Kidney (tissue), 14 donors: ENCODE results near the gene PHTF2. TPM values are rescaled to one million over a fixed set of nuclear protein-coding genes. Genes with fewer than 3 reads are reported as not detected.

ENCODE experiments used
- DNase-seq, 5 donors: peaks; one replicate each; pipeline ENCODE4 v3.0.0-alpha.2; 2013 to 2020
- FAIRE-seq: peaks from 2 replicates; lab custom pipeline; 2012; peaks lifted over from hg19 to GRCh38; lab: Jason Lieb, UNC
- H3K27ac ChIP-seq, 2 donors: one replicate each; pipeline ENCODE4 v1.7.0; 2013; ENCODE audit warnings: low read depth in 2 of 2, low read length in 2 of 2, inconsistent platforms in 1 of 2
- H3K27me3 ChIP-seq: one replicate; pipeline ENCODE4 v1.7.1; 2013; ENCODE audit warnings: low read length, inconsistent platforms; ENCODE audit not compliant: control insufficient read depth, insufficient read depth
- H3K36me3 ChIP-seq, 3 donors: one replicate each; pipeline versions ENCODE4 v1.7.0 to v1.7.1; 2013; ENCODE audit warnings: low read length in 3 of 3, control low read depth in 1 of 3, inconsistent platforms in 1 of 3; ENCODE audit not compliant: insufficient read depth in 3 of 3, control insufficient read depth in 2 of 3
- H3K4me1 ChIP-seq, 3 donors: one replicate each; pipeline versions ENCODE4 v1.7.0 to v1.7.1; 2013; ENCODE audit warnings: low read length in 3 of 3, inconsistent platforms in 1 of 3, low read depth in 1 of 3; ENCODE audit not compliant: control insufficient read depth in 2 of 3, insufficient read depth in 2 of 3
- H3K4me3 ChIP-seq, 3 donors: one replicate each; pipeline versions ENCODE4 v1.7.0 to v1.8.1; 2013; ENCODE audit warnings: low read length in 3 of 3, control low read depth in 1 of 3, inconsistent platforms in 1 of 3
- H3K9ac ChIP-seq, 3 donors: one replicate each; pipeline versions ENCODE4 v1.7.0 to v1.7.1; 2013; ENCODE audit warnings: low read length in 3 of 3, control low read depth in 1 of 3, inconsistent platforms in 1 of 3
- H3K9me3 ChIP-seq, 3 donors: one replicate each; pipeline versions ENCODE4 v1.7.0 to v1.7.1; 2013; ENCODE audit warnings: low read length in 3 of 3, control low read depth in 1 of 3, inconsistent platforms in 1 of 3; ENCODE audit not compliant: control insufficient read depth in 2 of 3, insufficient read depth in 1 of 3
- intact Hi-C: fragments of 100-400 bp; cut with DNase I; formaldehyde crosslinking; loops from one replicate; pipeline ENCODE4 v1.11.1; 2022
- polyA plus RNA-seq: library from polyadenylated mRNA; stranded (reverse); fragments of 350-450 nt; fragmentation: Illumina TruSeq; extraction: RNeasy Lipid Tissue Mini Kit (QIAGEN cat#74804); gene quantifications from one replicate; pipeline ENCODE4 v1.2.3, GENCODE V29; 2014; ENCODE audit warnings: low read depth, low replicate concordance; ENCODE audit not compliant: insufficient read depth
- total RNA-seq: library from RNA; stranded (reverse); fragmentation: NEBNext Ultra II Directional; extraction: Animal tissue kit (Norgen Biotek cat#: 25700); gene quantifications from one replicate; pipeline ENCODE4 v1.2.1, GENCODE V29; 2021
- TF ChIP-seq, protein P1 (sequence below): IDR thresholded peaks from 3 replicates; pipeline ENCODE4 v1.5.1; 2012; ENCODE audit warnings: mild to moderate bottlenecking, moderate library complexity, borderline replicate concordance; ENCODE audit not compliant: insufficient read depth; ENCODE audit errors: extremely low read depth
- donor health status: control.
- donor health status: control.
- donor health status: control.
- donor health status: control.
- donor health status: control.
- donor health status: DM: yes; HTN: yes; CAD: no.
- donor health status: Normal renal cell carcinoma (clear cell type).

PHTF2 gene
- total and polyA plus RNA-seq, 2 donors from 2014 or later: 6.0 to 13.8 TPM

DNA sequence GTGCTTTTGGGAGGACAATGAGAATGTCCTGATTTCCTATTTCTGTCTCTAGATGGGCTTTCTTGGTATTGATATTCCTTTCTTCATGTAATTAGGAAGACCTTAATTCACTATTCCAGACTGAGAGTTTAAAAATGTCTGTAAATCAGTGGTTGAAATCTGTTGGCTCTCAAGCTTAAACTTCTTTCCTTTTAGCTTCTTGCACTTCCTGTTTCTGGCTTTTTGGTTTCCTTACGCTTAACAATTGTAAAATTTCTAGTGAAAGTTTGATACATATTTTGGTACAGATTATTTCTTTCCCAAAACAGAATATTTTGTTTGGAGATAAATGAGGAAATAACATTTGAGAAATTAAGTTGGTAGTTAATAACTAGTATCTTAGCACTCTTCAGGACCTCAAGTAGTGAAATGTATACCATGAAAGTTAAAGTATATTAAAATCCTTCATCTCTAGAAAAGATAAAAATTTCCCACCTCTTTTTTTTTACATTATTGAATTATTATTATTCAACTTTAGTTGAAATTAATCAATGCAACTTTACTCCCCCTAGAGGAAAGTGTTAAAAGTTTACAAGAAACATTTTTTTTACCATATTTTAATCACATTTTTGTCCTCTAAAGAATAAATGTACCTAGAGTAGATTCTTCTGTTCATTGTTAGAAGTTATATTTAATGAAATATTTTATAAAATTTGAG lies 137.2 kb downstream of the PHTF2 start:
- intact Hi-C loops: no loop called here
- FAIRE-seq: peak; percentile 66
- DNase-seq: no peak

DNA sequence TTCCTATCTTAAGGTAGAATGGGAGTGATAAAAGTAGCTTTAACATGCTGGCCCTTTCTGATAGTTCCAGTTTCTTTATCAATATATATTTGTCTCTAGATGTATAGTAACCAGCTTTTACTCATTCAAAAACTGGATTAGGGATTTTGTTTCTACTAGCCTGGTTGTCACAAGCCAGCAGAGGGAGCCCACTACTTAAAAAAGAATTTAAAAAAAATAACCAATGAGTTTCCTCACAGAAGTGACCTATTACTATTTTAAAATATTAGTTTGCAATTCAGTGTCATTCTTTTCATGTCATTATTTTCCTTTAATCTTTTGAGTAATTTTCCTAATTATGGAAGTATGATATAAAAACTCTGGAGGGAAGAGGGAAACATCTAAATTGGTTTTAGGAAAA lies 142.1 kb downstream of the PHTF2 start:
- Histone ChIP-seq H3K27me3 (no peaks in the 10 kb centered on the region), H3K27ac (no peak overlapping the region), H3K9ac (no peak overlapping the region), H3K36me3 (no peaks in the 10 kb centered on the region), H3K4me3 (no peak overlapping the region), H3K4me1 (no peaks in the 10 kb centered on the region), H3K9me3 (no peaks in the 10 kb centered on the region)
- FAIRE-seq (peak; percentile 92), DNase-seq (peak in 2 of 5 donors; percentile 42 to 55)
- intact Hi-C loops: no loop called here
- TF ChIP-seq, protein P1, sequence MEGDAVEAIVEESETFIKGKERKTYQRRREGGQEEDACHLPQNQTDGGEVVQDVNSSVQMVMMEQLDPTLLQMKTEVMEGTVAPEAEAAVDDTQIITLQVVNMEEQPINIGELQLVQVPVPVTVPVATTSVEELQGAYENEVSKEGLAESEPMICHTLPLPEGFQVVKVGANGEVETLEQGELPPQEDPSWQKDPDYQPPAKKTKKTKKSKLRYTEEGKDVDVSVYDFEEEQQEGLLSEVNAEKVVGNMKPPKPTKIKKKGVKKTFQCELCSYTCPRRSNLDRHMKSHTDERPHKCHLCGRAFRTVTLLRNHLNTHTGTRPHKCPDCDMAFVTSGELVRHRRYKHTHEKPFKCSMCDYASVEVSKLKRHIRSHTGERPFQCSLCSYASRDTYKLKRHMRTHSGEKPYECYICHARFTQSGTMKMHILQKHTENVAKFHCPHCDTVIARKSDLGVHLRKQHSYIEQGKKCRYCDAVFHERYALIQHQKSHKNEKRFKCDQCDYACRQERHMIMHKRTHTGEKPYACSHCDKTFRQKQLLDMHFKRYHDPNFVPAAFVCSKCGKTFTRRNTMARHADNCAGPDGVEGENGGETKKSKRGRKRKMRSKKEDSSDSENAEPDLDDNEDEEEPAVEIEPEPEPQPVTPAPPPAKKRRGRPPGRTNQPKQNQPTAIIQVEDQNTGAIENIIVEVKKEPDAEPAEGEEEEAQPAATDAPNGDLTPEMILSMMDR: peak; percentile 26

More for the DNA sequence above, 137.2 kb downstream of the PHTF2 start:
- TF ChIP-seq, protein P1: no peak
- no peak overlapping the region for H3K9ac ChIP-seq
- no peaks in the 10 kb centered on the region for H3K4me1 ChIP-seq
- no peak overlapping the region for H3K4me3 ChIP-seq
- no peaks in the 10 kb centered on the region for H3K9me3 ChIP-seq
- no peaks in the 10 kb centered on the region for H3K27me3 ChIP-seq
- no peak overlapping the region for H3K27ac ChIP-seq
- no peaks in the 10 kb centered on the region for H3K36me3 ChIP-seq

DNA sequence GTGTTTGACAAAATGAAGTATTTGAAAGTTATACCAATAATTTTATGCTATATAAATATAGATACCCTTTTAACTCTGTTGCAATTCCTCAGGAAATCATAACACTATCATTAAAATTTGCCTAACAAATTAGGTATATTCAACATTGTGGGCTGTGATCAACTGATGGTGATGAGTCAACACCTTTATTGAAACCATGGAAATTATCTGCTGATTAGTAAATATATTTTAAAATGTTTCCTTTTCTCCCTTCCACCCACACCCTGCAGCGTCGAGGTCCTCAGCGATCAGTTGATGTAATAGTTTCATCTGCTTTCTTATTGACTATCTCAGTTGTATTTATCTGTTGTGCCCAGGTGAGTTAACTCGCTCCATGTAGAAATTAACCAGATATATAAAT lies 143.9 kb downstream of the PHTF2 start:
- Histone ChIP-seq H3K27me3 (no peaks in the 10 kb centered on the region), H3K9me3 (no peaks in the 10 kb centered on the region), H3K4me3 (no peak overlapping the region), H3K36me3 (no peaks in the 10 kb centered on the region), H3K9ac (no peak overlapping the region), H3K4me1 (no peaks in the 10 kb centered on the region), H3K27ac (no peak overlapping the region)
- TF ChIP-seq, protein P1: no peak
- DNase-seq (no peak), FAIRE-seq (no peak)
- intact Hi-C loops: no loop called here
